SK-N-SH (cell line): Measurements from ENCODE around the gene CAMK1. TPM values are rescaled to one million over a fixed set of nuclear protein-coding genes. Genes with fewer than 3 reads are reported as not detected.

Experiments used
- CTCF ChIA-PET: fragments of 300-600, 350-600 bp; formaldehyde crosslinking; extraction: SDS; loops from one replicate; lab custom pipeline; 2021; lab: Yijun Ruan, JAX
- POLR2A ChIA-PET: fragments of 350-600 bp; sonication (Branson Sonifier 250); formaldehyde crosslinking; extraction: SDS; loops from one replicate; lab custom pipeline; 2020; ENCODE audit warnings: antibody characterized with exemption, inconsistent platforms; lab: Yijun Ruan, JAX
- DNase-seq: peaks from one replicate; pipeline ENCODE4 v3.0.0; 2012
- H2AFZ ChIP-seq: fragments of 200-600 bp; sonication (generic); 2 replicates; pipeline ENCODE4 v1.8.1; 2016; ENCODE audit warnings: antibody characterized with exemption, mild to moderate bottlenecking, low read depth
- H3F3A ChIP-seq: fragments of 200-600 bp; sonication (generic); replicated peaks from 2 replicates; pipeline ENCODE3; 2016; ENCODE audit warnings: antibody characterized with exemption, mild to moderate bottlenecking; ENCODE audit not compliant: insufficient read depth
- H3K27ac ChIP-seq, 2 experiments: fragments of 200-500 bp in 1 of 2; fragments of 200-600 bp in 1 of 2; sonication (Bioruptor generic) in 1 of 2; sonication (generic), shearing (Covaris generic) in 1 of 2; 2 replicates each; pipeline versions ENCODE4 v1.5.1 to v1.6.1; 2014 to 2016; ENCODE audit warnings: low read depth in 2 of 2, inconsistent platforms in 1 of 2, low read length in 1 of 2, mild to moderate bottlenecking in 1 of 2, mixed read lengths in 1 of 2
- H3K27me3 ChIP-seq: fragments of 200-600 bp; sonication (generic), shearing (Covaris generic); 2 replicates; pipeline ENCODE4 v1.6.1; 2016; ENCODE audit warnings: mixed run types; ENCODE audit not compliant: insufficient read depth
- H3K36me3 ChIP-seq, 2 experiments: fragments of 200-500 bp in 1 of 2; fragments of 200-600 bp in 1 of 2; sonication (Bioruptor generic) in 1 of 2; sonication (generic) in 1 of 2; replicated peaks in 1 of 2; 2 replicates each; pipeline versions ENCODE3 to v1.5.1; 2014 to 2016; ENCODE audit warnings: low read length in 1 of 2, mild to moderate bottlenecking in 1 of 2; ENCODE audit not compliant: insufficient read depth in 2 of 2, control insufficient read depth in 1 of 2
- H3K4me1 ChIP-seq, 2 experiments: fragments of 200-500 bp in 1 of 2; fragments of 200-600 bp in 1 of 2; sonication (Bioruptor generic) in 1 of 2; sonication (generic), shearing (Covaris generic) in 1 of 2; 2 replicates each; pipeline versions ENCODE4 v1.5.1 to v1.6.1; 2014 to 2016; ENCODE audit warnings: low read depth in 1 of 2, low read length in 1 of 2, mixed run types in 1 of 2; ENCODE audit not compliant: insufficient read depth in 2 of 2, control insufficient read depth in 1 of 2
- H3K4me2 ChIP-seq: fragments of 200-600 bp; sonication (generic), shearing (Covaris generic); 2 replicates; pipeline ENCODE4 v1.6.1; 2017; ENCODE audit warnings: mixed run types
- H3K4me3 ChIP-seq, 2 experiments: fragments of 200-500 bp in 1 of 2; fragments of 200-600 bp in 1 of 2; sonication (Bioruptor generic) in 1 of 2; sonication (generic), shearing (Covaris generic) in 1 of 2; 2 replicates each; pipeline versions ENCODE4 v1.5.1 to v1.8.1; 2014 to 2016; ENCODE audit warnings: low read depth in 2 of 2, inconsistent platforms in 1 of 2, low read length in 1 of 2, mild to moderate bottlenecking in 1 of 2, mixed read lengths in 1 of 2, moderate library complexity in 1 of 2
- H3K79me2 ChIP-seq: fragments of 200-600 bp; sonication (generic); 2 replicates; pipeline ENCODE4 v1.8.1; 2017; ENCODE audit warnings: mild to moderate bottlenecking; ENCODE audit not compliant: insufficient read depth
- H3K9ac ChIP-seq: fragments of 200-600 bp; sonication (generic); 2 replicates; pipeline ENCODE4 v1.6.1; 2017; ENCODE audit warnings: mixed run types
- H3K9me2 ChIP-seq: fragments of 200-600 bp; sonication (generic); 2 replicates; pipeline ENCODE4 v1.6.1; 2017; ENCODE audit warnings: mixed run types
- H3K9me3 ChIP-seq: fragments of 200-600 bp; sonication (generic); 2 replicates; pipeline ENCODE4 v1.6.1; 2017; ENCODE audit warnings: mixed run types, mild to moderate bottlenecking, moderate library complexity
- H4K20me1 ChIP-seq: fragments of 200-600 bp; sonication (generic); 2 replicates; pipeline ENCODE4 v1.6.1; 2017; ENCODE audit warnings: mild to moderate bottlenecking, mixed run types; ENCODE audit not compliant: insufficient read depth
- CHD2 ChIP-seq: fragments of 150-350 bp; IDR thresholded peaks from 2 replicates; pipeline ENCODE4 v1.6.1; 2018; ENCODE audit warnings: low read length; ENCODE audit not compliant: partially characterized antibody
- ELF1 ChIP-seq: IDR thresholded peaks from 2 replicates; pipeline ENCODE4 v1.4.0; 2012
- EP300 ChIP-seq, 2 experiments: IDR thresholded peaks; 2 replicates each; pipeline versions ENCODE4 v1.4.0 to v1.6.1; 2012; ENCODE audit warnings: borderline replicate concordance in 1 of 2, low read depth in 1 of 2, low read length in 1 of 2
- EZH2phosphoT487 ChIP-seq: fragments of 200-600 bp; sonication (generic); IDR thresholded peaks from 2 replicates; pipeline ENCODE4 v1.6.1; 2017; ENCODE audit warnings: low read depth, mixed run types, mild to moderate bottlenecking, antibody characterized with exemption, moderate library complexity, borderline replicate concordance
- FOXM1 ChIP-seq: IDR thresholded peaks from 2 replicates; pipeline ENCODE4 v1.4.0; 2012; ENCODE audit warnings: low read depth, mild to moderate bottlenecking
- GABPA ChIP-seq: IDR thresholded peaks from 2 replicates; pipeline ENCODE4 v1.4.0; 2012; ENCODE audit warnings: low read depth, mild to moderate bottlenecking
- MEF2A ChIP-seq: IDR thresholded peaks from 2 replicates; pipeline ENCODE4 v1.4.0; 2012; ENCODE audit warnings: low read depth, borderline replicate concordance
- MXI1 ChIP-seq: IDR thresholded peaks from 2 replicates; pipeline ENCODE4 v1.6.1; 2012; ENCODE audit warnings: mild to moderate bottlenecking, low read depth, low read length, improper control_type of control experiment
- NFIC ChIP-seq: IDR thresholded peaks from 2 replicates; pipeline ENCODE4 v1.4.0; 2012; ENCODE audit warnings: borderline replicate concordance
- RCOR1 ChIP-seq: fragments of 150-350 bp; IDR thresholded peaks from 2 replicates; pipeline ENCODE4 v1.6.1; 2017; ENCODE audit warnings: antibody characterized with exemption, low read length
- TCF12 ChIP-seq: IDR thresholded peaks from 2 replicates; pipeline ENCODE4 v1.4.0; 2012
- TEAD4 ChIP-seq: IDR thresholded peaks from 2 replicates; pipeline ENCODE4 v1.4.0; 2012; ENCODE audit warnings: mild to moderate bottlenecking, borderline replicate concordance; ENCODE audit not compliant: insufficient read depth
- WGBS: methylation state at CpG from one replicate; pipeline ENCODE4 v1.1.6; 2017; ENCODE audit warnings: low lambda C conversion rate; 5-methylcytosine and 5-hydroxymethylcytosine counted together
- polyA plus RNA-seq, 3 experiments: library from polyadenylated mRNA; depleted of rRNA; stranded (reverse); fragments of >200 nt; gene quantifications; 2 replicates each; pipeline ENCODE4 v1.2.3, GENCODE V29; 2012
- TF ChIP-seq, protein P1 (sequence below): fragments of 150-350 bp; IDR thresholded peaks from 2 replicates; pipeline ENCODE4 v1.6.1; 2017; ENCODE audit warnings: antibody characterized with exemption, low read length, low read depth, borderline replicate concordance
- TF ChIP-seq, protein P2 (sequence below): fragments of 150-350 bp; IDR thresholded peaks from 2 replicates; pipeline ENCODE4 v1.6.1; 2016; ENCODE audit warnings: mild to moderate bottlenecking, low read depth, low read length
- TF ChIP-seq, protein P3 (sequence below): fragments of 200-600 bp; sonication (generic); IDR thresholded peaks from 2 replicates; pipeline ENCODE4 v1.6.1; 2017; ENCODE audit warnings: antibody characterized with exemption, mild to moderate bottlenecking, moderate library complexity
- TF ChIP-seq, protein P4 (sequence below): IDR thresholded peaks from 2 replicates; pipeline ENCODE4 v1.4.0; 2012; ENCODE audit warnings: low read depth, borderline replicate concordance
- TF ChIP-seq, protein P5 (sequence below): IDR thresholded peaks from 2 replicates; pipeline ENCODE4; 2012

CAMK1 gene
- polyA plus RNA-seq, 1 of the 3 experiments (the other 2 are of a cell fraction) = 47.1 TPM

DNA sequence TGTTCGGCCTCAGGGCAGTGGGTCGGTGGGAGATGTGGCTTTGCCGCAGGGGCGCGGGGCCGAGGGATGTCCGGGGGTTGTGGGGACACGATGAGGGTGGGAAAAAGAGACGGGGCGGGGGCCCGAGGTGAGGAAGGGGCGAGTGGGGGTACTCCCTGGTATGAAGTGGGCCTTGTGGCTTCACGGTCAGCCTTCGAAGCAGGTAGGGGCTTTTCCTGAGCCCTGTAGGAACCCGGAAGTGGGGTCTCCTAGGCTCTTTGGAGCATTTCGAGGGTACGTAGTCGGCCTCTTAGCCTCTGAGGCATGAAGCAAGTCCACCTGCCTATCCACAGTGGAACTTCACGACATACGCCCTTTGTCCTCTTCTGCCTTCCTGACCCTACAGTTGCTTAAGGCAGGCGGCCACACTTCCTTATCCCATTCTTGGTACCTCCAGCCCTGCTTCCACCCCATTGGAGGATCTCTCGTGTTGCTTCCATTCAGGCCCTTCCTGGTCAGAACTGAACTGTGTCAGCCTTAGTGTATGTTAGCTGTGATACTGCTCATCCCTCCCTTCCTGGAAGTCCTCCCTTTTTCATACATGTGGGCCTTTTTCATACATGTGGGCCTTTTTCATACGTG is 23.5 kb upstream of the CAMK1 start:
- POLR2A ChIA-PET = interaction anchor here (0.6 to 1.5 kb wide), 12 partner anchors 11 to 455 kb away, joined by 3 to 9 read pairs (median 4); partner anchors contain the start of genes CAMK1, CRELD1, EMC3 and MTMR14
- H3K27ac ChIP-seq = peak overlapping the region; percentile 91 to 97
- TF ChIP-seq, protein P1, sequence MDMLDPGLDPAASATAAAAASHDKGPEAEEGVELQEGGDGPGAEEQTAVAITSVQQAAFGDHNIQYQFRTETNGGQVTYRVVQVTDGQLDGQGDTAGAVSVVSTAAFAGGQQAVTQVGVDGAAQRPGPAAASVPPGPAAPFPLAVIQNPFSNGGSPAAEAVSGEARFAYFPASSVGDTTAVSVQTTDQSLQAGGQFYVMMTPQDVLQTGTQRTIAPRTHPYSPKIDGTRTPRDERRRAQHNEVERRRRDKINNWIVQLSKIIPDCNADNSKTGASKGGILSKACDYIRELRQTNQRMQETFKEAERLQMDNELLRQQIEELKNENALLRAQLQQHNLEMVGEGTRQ = no peak
- TF ChIP-seq TEAD4 (no peak), CHD2 (no peak), NFIC (no peak), ELF1 (no peak; the same call in 1 of the 2 replicates), GABPA (no peak), MXI1 (no peak), RCOR1 (no peak), EP300 (IDR thresholded peaks at IDR 0.05; ENCODE audit: borderline replicate concordance in 1 of 2, low read depth in 1 of 2, low read length in 1 of 2) (no peak), EZH2phosphoT487 (no peak), TCF12 (no peak), MEF2A (no peak), FOXM1 (no peak)
- TF ChIP-seq, protein P2, sequence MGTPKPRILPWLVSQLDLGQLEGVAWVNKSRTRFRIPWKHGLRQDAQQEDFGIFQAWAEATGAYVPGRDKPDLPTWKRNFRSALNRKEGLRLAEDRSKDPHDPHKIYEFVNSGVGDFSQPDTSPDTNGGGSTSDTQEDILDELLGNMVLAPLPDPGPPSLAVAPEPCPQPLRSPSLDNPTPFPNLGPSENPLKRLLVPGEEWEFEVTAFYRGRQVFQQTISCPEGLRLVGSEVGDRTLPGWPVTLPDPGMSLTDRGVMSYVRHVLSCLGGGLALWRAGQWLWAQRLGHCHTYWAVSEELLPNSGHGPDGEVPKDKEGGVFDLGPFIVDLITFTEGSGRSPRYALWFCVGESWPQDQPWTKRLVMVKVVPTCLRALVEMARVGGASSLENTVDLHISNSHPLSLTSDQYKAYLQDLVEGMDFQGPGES = no peak
- TF ChIP-seq, protein P3, sequence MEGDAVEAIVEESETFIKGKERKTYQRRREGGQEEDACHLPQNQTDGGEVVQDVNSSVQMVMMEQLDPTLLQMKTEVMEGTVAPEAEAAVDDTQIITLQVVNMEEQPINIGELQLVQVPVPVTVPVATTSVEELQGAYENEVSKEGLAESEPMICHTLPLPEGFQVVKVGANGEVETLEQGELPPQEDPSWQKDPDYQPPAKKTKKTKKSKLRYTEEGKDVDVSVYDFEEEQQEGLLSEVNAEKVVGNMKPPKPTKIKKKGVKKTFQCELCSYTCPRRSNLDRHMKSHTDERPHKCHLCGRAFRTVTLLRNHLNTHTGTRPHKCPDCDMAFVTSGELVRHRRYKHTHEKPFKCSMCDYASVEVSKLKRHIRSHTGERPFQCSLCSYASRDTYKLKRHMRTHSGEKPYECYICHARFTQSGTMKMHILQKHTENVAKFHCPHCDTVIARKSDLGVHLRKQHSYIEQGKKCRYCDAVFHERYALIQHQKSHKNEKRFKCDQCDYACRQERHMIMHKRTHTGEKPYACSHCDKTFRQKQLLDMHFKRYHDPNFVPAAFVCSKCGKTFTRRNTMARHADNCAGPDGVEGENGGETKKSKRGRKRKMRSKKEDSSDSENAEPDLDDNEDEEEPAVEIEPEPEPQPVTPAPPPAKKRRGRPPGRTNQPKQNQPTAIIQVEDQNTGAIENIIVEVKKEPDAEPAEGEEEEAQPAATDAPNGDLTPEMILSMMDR = no peak
- TF ChIP-seq, protein P4, sequence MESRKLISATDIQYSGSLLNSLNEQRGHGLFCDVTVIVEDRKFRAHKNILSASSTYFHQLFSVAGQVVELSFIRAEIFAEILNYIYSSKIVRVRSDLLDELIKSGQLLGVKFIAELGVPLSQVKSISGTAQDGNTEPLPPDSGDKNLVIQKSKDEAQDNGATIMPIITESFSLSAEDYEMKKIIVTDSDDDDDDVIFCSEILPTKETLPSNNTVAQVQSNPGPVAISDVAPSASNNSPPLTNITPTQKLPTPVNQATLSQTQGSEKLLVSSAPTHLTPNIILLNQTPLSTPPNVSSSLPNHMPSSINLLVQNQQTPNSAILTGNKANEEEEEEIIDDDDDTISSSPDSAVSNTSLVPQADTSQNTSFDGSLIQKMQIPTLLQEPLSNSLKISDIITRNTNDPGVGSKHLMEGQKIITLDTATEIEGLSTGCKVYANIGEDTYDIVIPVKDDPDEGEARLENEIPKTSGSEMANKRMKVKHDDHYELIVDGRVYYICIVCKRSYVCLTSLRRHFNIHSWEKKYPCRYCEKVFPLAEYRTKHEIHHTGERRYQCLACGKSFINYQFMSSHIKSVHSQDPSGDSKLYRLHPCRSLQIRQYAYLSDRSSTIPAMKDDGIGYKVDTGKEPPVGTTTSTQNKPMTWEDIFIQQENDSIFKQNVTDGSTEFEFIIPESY = no peak
- TF ChIP-seq, protein P5, sequence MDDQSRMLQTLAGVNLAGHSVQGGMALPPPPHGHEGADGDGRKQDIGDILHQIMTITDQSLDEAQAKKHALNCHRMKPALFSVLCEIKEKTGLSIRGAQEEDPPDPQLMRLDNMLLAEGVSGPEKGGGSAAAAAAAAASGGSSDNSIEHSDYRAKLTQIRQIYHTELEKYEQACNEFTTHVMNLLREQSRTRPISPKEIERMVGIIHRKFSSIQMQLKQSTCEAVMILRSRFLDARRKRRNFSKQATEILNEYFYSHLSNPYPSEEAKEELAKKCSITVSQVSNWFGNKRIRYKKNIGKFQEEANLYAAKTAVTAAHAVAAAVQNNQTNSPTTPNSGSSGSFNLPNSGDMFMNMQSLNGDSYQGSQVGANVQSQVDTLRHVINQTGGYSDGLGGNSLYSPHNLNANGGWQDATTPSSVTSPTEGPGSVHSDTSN = no peak
- H3K9me3 ChIP-seq = no peaks in the 10 kb centered on the region
- no peaks in the 10 kb centered on the region for H3F3A ChIP-seq
- H3K4me1 ChIP-seq = peaks cover 10 to 13% of the 10 kb centered on the region in 2 experiments; a peak in 1 of 4 replicates
- peak overlapping the region; percentile 82 to 96 for H3K4me3 ChIP-seq
- H3K9ac ChIP-seq = peak overlapping the region; percentile 98
- CTCF ChIA-PET = interaction anchor here (0.6 to 1.6 kb wide), 3 partner anchors 15 to 536 kb away, joined by 3 to 6 read pairs (median 3); partner anchors contain the start of gene CRELD1
- H4K20me1 ChIP-seq = peaks cover 17% of the 10 kb centered on the region; the same call in 1 of the 2 replicates
- peaks cover 38 to 44% of the 10 kb centered on the region in 2 experiments for H3K36me3 ChIP-seq
- 2% methylated on average over 17 of the region's 23 CpGs for WGBS
- H2AFZ ChIP-seq = peak overlapping the region; percentile 3; the same call in 1 of the 2 replicates
- H3K79me2 ChIP-seq = peaks cover 76% of the 10 kb centered on the region
- peak overlapping the region; percentile 83 for H3K4me2 ChIP-seq
- H3K9me2 ChIP-seq = no peaks in the 10 kb centered on the region
- peak; percentile 35 for DNase-seq
- H3K27me3 ChIP-seq = no peaks in the 10 kb centered on the region
